PC-9 (cell line): ENCODE results near the gene TEX10. TPM values are rescaled to one million over a fixed set of nuclear protein-coding genes. Genes with fewer than 3 reads are reported as not detected.

Experiments used
- BruUV-seq: library from RNA; stranded (reverse); fragments of 400-500 nt; replicated peaks from 2 replicates; lab custom pipeline; 2021; lab: Mats Ljungman, UMichigan
- CTCF ChIA-PET: fragments of 300-600 bp; sonication (Branson Sonifier 250); formaldehyde crosslinking; loops from one replicate; lab custom pipeline; 2022; ENCODE audit warnings: antibody characterized with exemption; lab: Charles Lee
- POLR2A ChIA-PET: fragments of 300-600 bp; sonication (Branson Sonifier 250); formaldehyde crosslinking; loops from one replicate; lab custom pipeline; 2022; ENCODE audit warnings: antibody characterized with exemption; ENCODE audit not compliant: unreplicated experiment; lab: Charles Lee
- DNase-seq, 2 experiments: peaks; one replicate each; pipeline versions ENCODE4 v3.0.0 to v3.0.0-alpha.2; 2015 to 2022; ENCODE audit warnings: mixed read lengths in 1 of 2
- H2AFZ ChIP-seq: fragments of 200-600 bp; sonication (generic); 2 replicates; pipeline ENCODE4 v1.8.1; 2017; ENCODE audit warnings: antibody characterized with exemption
- H3F3A ChIP-seq: fragments of 200-600 bp; sonication (generic); 2 replicates; pipeline ENCODE4 v1.8.1; 2017; ENCODE audit warnings: antibody characterized with exemption, mild to moderate bottlenecking, low read depth; ENCODE audit not compliant: insufficient read depth
- H3K27ac ChIP-seq: fragments of 200-600 bp; sonication (generic); 2 replicates; pipeline ENCODE4 v1.6.1; 2016; ENCODE audit warnings: mixed run types
- H3K27me3 ChIP-seq: fragments of 200-600 bp; sonication (generic); 2 replicates; pipeline ENCODE4 v1.6.1; 2016; ENCODE audit warnings: low read depth, mixed run types; ENCODE audit not compliant: insufficient read depth
- H3K36me3 ChIP-seq: fragments of 200-600 bp; sonication (generic); 2 replicates; pipeline ENCODE4 v1.6.1; 2016; ENCODE audit warnings: low read depth, mixed run types
- H3K4me1 ChIP-seq: fragments of 200-600 bp; sonication (generic); replicated peaks from 2 replicates; pipeline ENCODE4 v1.6.1; 2016; ENCODE audit warnings: mixed run types; ENCODE audit not compliant: insufficient read depth
- H3K4me2 ChIP-seq: fragments of 200-600 bp; sonication (generic); 2 replicates; pipeline ENCODE4 v1.6.1; 2017; ENCODE audit warnings: mixed run types
- H3K4me3 ChIP-seq: fragments of 200-600 bp; sonication (generic); 2 replicates; pipeline ENCODE4 v1.6.1; 2016; ENCODE audit warnings: mixed run types
- H3K79me2 ChIP-seq: fragments of 200-600 bp; sonication (generic); 2 replicates; pipeline ENCODE4 v1.6.1; 2017; ENCODE audit warnings: low read depth, mixed run types
- H3K9me2 ChIP-seq: fragments of 200-600 bp; sonication (generic); 2 replicates; pipeline ENCODE4 v1.8.1; 2017; ENCODE audit warnings: mild to moderate bottlenecking; ENCODE audit not compliant: insufficient read depth
- H3K9me3 ChIP-seq: fragments of 200-600 bp; sonication (generic); 2 replicates; pipeline ENCODE4 v1.8.1; 2016; ENCODE audit warnings: low read depth; ENCODE audit not compliant: insufficient read depth
- H4K20me1 ChIP-seq: fragments of 200-600 bp; sonication (generic); 2 replicates; pipeline ENCODE4 v1.8.1; 2017; ENCODE audit not compliant: insufficient read depth
- EZH2 ChIP-seq: fragments of 200-600 bp; sonication (generic); IDR thresholded peaks from 2 replicates; pipeline ENCODE4 v1.8.0; 2017; ENCODE audit warnings: antibody characterized with exemption, low read depth
- intact Hi-C: fragments of 100-400 bp; cut with micrococcal nuclease; formaldehyde crosslinking; loops from one replicate; pipeline ENCODE4 v1.10.0; 2022; ENCODE audit not compliant: unreplicated experiment
- total RNA-seq: library from RNA; stranded (reverse); gene quantifications from 2 replicates; pipeline ENCODE4 v1.2.3, GENCODE V29; 2021
- TF ChIP-seq, protein P1 (sequence below): fragments of 200-600 bp; sonication (generic); conservative IDR thresholded peaks from 2 replicates; pipeline ENCODE4 v1.6.1; 2017; ENCODE audit warnings: mixed run types, antibody characterized with exemption, mild to moderate bottlenecking, moderate library complexity

TEX10 gene
- total RNA-seq, 1 experiment from 2014 or later = 29.0 TPM

DNA sequence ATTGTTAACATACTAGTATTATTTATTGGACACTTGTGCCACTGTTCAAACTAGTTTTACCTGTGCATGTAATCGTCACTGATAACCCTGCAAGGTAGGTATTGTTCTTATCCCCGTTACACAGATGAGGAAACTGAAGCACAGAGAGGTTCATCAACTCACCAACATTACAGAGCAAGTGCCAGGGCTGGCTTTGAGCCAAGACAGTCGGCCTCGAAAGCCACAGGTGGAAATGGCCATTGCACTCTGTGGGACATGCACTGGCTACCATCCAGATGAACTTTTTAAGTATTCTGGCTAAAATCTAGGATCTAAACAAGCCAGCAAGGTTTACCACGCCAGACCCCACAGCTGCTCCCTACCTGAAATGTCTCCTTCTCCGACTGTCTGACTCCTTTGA lies 57.9 kb downstream of the TEX10 start:
- Histone ChIP-seq H3K4me3 (no peak overlapping the region), H3K79me2 (no peaks in the 10 kb centered on the region), H3K27ac (no peak overlapping the region), H3K9me3 (no peaks in the 10 kb centered on the region), H3K4me2 (no peak overlapping the region), H4K20me1 (no peaks in the 10 kb centered on the region), H2AFZ (no peak overlapping the region), H3K4me1 (no peaks in the 10 kb centered on the region), H3K9me2 (no peaks in the 10 kb centered on the region), H3K36me3 (peaks cover 32% of the 10 kb centered on the region; the same call in 1 of the 2 replicates), H3K27me3 (no peaks in the 10 kb centered on the region), H3F3A (no peaks in the 10 kb centered on the region; the same call in 1 of the 2 replicates)
- no peak for DNase-seq
- ChIA-PET POLR2A (no interaction called here), CTCF (no interaction called here)
- intact Hi-C loops = no loop called here
- TF ChIP-seq, protein P1, sequence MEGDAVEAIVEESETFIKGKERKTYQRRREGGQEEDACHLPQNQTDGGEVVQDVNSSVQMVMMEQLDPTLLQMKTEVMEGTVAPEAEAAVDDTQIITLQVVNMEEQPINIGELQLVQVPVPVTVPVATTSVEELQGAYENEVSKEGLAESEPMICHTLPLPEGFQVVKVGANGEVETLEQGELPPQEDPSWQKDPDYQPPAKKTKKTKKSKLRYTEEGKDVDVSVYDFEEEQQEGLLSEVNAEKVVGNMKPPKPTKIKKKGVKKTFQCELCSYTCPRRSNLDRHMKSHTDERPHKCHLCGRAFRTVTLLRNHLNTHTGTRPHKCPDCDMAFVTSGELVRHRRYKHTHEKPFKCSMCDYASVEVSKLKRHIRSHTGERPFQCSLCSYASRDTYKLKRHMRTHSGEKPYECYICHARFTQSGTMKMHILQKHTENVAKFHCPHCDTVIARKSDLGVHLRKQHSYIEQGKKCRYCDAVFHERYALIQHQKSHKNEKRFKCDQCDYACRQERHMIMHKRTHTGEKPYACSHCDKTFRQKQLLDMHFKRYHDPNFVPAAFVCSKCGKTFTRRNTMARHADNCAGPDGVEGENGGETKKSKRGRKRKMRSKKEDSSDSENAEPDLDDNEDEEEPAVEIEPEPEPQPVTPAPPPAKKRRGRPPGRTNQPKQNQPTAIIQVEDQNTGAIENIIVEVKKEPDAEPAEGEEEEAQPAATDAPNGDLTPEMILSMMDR = no peak
- TF ChIP-seq EZH2 = no peak
- BruUV-seq = no TSS peak

DNA sequence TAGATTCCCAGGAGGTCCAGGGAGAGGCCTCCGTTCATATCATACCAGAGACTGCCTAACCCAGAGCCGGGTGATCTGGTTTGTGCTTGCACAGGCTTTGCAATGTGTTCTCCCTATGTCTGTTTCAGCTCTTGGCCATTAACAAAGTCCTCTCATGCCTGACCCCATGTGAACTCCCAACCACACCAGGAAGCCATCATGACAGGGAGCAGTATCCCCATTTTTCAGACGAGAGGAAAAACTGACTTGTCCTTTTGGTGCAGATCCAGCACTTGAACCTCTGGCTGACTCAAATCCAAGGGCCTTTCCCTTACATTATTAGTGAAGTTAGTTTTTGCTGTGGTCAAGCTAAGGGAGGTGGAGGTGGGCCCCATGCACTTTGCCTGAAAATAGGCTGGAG lies 58.4 kb downstream of the TEX10 start:
- Histone ChIP-seq H3K79me2 (no peaks in the 10 kb centered on the region), H3K4me1 (no peaks in the 10 kb centered on the region), H3K27me3 (no peaks in the 10 kb centered on the region), H3K36me3 (peaks cover 32% of the 10 kb centered on the region; the same call in 1 of the 2 replicates), H3K4me2 (no peak overlapping the region), H4K20me1 (no peaks in the 10 kb centered on the region), H3K9me3 (no peaks in the 10 kb centered on the region), H3F3A (no peaks in the 10 kb centered on the region; the same call in 1 of the 2 replicates), H3K4me3 (no peak overlapping the region), H3K27ac (no peak overlapping the region), H3K9me2 (no peaks in the 10 kb centered on the region), H2AFZ (no peak overlapping the region)
- ChIA-PET POLR2A (no interaction called here), CTCF (no interaction called here)
- TF ChIP-seq, protein P1 = no peak
- no peak for TF ChIP-seq EZH2
- DNase-seq = no peak
- no TSS peak for BruUV-seq
- intact Hi-C loops = no loop called here

DNA sequence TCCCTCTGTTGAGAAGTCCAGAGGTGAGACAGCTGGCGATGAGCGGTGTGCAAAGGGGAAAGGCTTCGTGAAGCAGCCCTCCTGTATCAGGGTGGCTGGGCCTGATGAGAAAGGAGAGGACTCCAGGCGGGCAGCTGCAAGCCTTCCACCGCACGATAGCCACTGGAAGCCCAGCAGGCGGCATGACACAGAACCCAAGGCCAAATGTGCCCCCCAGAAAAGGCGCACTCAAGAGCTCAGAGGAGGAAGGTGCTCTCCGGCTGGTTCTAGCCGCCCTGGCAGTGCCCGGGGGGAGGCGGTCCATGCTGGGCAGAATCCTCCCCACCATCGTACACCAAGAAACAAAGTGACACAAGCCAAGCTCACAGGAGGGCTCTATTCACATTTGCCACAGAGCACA lies 60.3 kb downstream of the TEX10 start:
- DNase-seq = no peak
- H4K20me1 ChIP-seq = no peaks in the 10 kb centered on the region
- H3K9me3 ChIP-seq = no peaks in the 10 kb centered on the region
- H3F3A ChIP-seq = no peaks in the 10 kb centered on the region; the same call in 1 of the 2 replicates
- H3K27me3 ChIP-seq = no peaks in the 10 kb centered on the region
- H3K4me3 ChIP-seq = no peak overlapping the region
- no peaks in the 10 kb centered on the region for H3K4me1 ChIP-seq
- peaks cover 26% of the 10 kb centered on the region; the same call in 1 of the 2 replicates for H3K36me3 ChIP-seq
- no peaks in the 10 kb centered on the region for H3K79me2 ChIP-seq
- no peak overlapping the region for H3K4me2 ChIP-seq
- ChIA-PET CTCF (no interaction called here), POLR2A (no interaction called here)
- no peak overlapping the region for H2AFZ ChIP-seq
- no peak overlapping the region for H3K27ac ChIP-seq
- TF ChIP-seq EZH2 = no peak
- TF ChIP-seq, protein P1 = no peak
- intact Hi-C loops = no loop called here
- no TSS peak for BruUV-seq
- no peaks in the 10 kb centered on the region for H3K9me2 ChIP-seq
